Measurements from ENCODE around the gene SFXN2.
"Not testable (repeated sequence)": the region's sequence is repeated elsewhere in the genome, so short reads cannot be mapped to it uniquely, and the experiment has no call there.

Gene SFXN2

DNA sequence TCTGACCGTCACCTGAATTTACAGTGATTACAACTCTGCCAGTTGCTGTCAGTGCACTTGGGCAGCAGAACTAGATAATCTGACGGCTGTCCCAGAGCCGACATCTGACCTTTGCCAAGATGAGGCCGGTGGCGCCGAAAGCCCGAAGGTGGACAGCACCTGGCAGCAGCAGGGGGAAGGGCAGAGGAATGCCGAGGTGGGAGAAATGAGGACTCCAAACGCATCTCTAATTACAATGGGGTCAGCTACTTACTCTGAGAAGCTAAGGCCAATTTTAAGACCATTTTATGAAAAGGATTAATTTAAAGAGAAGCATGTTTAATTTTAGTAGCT, 36.4 kb upstream of the SFXN2 start:
- H3K4me3 ChIP-seq, result no peak overlapping the region
- H3K27ac ChIP-seq, result peak overlapping the region in 6 of 21 experiments; percentile 20 to 86 (median 66)

DNA sequence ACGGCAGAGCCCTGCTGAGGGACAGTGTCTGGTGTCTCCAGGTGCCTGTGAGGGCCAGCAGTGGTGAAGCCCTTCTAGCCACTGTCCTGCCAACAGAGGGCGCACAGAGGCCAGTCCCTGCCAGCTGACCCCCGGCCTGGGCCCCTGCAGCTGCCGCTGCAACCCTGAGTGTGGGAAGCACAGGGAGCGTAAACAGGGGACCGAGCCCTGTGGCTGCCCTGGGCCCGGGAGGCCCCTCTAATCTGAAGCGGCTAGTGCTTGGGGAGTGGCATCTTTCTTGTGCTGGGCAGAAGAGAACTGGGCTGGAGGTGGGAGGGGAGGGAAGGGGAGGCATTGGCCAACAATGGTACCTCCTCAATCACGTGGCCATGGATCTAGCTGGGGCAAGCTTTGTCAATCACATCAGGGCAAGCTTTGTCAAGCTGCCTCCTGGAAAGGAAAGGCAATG, 35.6 kb upstream of the SFXN2 start:
- peak overlapping the region in 5 of 21 experiments; percentile 6 to 24 (median 21) for H3K27ac ChIP-seq

DNA sequence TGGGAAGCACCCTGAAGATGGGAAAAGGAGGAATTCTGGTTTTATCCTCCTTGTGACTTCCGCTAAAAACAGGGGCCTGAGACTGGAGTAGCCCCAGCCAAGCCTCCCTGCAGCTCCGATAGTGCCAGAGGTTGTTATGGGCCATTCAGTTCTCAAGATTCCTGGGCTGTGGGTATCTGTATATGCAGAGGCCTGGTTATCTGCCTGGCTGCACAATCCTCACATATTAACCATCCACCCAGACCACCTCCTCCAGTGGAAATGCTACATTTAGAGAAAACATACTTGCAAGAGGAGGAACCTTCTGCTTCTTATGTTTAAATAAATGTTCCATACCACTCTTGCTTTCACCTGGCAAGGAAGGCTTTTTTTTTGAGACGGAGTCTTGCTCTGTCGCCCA, 34.8 kb upstream of the SFXN2 start:
- H3K27ac ChIP-seq, result peak overlapping the region in 1 of 21 experiments; percentile 24
- no peak overlapping the region for H3K4me3 ChIP-seq

More for the DNA sequence above, 35.6 kb upstream of the SFXN2 start:
- peak overlapping the region in 1 of 7 experiments; percentile 8 for H3K4me3 ChIP-seq

DNA sequence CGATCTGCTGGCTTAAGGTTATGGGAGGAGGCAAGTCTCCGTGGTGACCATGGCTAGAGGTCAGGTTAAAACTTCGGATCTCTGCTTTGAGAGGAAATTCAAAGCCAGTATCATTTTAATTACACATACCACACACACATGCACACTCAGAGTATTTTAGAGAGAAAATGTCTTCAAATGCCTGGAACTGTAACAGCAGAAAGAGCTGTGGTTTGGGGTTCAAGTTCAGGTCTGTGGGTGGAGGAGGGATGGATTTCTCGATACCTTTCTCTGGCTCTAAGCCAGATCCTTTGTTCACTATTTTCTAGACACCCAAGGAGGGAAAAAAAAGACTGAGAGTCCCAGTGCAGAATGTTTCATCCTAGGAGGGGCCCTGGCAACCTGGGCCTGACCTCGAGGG, 32.7 kb upstream of the SFXN2 start:
- Histone ChIP-seq H3K27ac (no peak overlapping the region), H3K4me3 (no peak overlapping the region)

DNA sequence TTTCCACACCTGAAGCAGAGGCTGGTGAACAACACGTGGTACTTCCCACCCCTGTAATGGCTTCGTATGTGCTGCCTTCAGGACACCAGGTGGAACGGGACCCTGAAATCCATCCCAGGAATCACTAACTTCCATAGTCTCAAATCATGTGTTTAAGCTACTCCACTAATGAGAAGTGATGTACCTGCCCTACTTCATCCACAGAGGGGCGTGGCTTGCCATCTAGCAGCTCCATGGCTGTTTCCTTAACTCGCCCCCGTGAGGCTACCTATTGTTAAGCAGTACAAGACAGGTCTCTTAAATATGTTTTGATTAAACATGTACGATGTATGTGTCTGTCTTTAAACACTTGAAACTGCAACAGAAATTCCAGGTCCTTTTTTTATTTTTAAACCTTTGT, 32.0 kb upstream of the SFXN2 start:
- Histone ChIP-seq H3K27ac (no peak overlapping the region), H3K4me3 (no peak overlapping the region)

DNA sequence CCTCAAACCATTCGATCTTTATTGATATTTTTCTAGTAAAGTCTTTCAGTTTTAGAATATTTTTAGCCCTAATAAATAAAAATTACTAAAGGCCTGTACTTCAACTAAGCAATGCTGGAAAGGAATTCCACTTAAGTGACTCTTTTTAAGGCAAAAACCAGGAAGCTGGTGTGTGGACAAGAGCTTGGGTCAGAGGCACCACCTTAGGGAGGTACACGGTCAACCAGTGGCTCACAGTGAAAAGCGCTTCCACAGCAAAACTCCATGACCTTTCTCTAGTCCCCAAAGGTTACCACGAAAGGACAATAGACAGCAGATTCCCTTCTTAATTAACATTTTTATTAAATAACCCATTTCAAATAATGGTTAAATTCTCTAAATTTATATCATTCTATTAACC, 31.5 kb upstream of the SFXN2 start:
- Histone ChIP-seq H3K4me3 (no peak overlapping the region), H3K27ac (no peak overlapping the region)

DNA sequence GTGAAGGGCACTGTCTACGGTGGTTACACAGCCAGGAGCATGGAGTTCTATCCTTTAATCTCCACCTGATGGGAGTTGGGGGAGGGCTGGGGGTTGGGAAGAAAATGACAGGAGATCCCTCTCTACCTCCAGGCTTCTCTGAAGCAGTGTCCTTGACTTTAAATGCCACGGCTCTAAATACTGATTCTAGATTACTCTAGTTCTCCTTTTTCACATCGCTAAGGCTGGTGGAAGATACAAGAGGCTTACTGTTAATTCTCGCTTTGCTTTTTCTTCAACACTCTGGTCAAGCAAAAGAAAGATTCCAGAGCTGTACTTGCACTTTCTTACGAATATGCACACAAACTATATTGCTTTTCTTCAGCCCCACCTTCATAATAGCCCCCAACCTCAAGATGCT, 30.7 kb upstream of the SFXN2 start:
- Histone ChIP-seq H3K4me3 (no peak overlapping the region), H3K27ac (no peak overlapping the region)

DNA sequence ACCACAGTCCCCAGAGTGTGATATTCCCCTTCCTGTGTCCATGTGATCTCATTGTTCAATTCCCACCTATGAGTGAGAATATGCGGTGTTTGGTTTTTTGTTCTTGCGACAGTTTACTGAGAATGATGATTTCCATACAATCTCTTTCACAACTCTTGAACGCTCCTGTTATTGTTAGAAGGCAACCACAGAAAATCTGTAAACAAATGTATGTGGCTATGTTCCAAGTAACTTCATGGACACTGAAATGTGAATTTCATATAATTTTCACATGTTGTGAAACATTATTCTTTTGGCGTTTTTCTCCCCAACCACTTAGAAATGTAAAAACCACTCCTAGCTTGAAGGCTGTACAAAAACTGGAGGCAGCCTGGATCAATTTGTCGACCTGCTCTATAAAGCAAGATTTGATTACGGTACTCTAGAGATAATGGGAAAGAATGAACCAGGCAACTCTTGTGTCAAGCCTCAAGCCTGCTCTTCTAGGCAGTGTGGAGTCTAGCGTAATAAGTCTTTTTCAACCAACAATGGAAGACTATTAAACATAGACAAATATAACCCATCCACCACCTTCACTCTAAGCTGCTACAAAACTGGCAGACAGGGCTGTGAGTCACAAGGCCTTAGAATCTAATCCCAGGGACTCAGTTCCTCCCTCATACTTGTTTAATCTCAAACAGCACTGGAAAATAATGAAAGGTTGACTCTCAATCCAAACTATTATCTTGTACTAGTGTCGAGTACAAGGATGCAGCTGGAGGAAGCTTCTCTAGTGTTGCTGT, 23.0 kb upstream of the SFXN2 start:
- H3K4me3 ChIP-seq, result no peak overlapping the region
- peak overlapping the region in 3 of 21 experiments; percentile 20 to 60 (median 42) for H3K27ac ChIP-seq

DNA sequence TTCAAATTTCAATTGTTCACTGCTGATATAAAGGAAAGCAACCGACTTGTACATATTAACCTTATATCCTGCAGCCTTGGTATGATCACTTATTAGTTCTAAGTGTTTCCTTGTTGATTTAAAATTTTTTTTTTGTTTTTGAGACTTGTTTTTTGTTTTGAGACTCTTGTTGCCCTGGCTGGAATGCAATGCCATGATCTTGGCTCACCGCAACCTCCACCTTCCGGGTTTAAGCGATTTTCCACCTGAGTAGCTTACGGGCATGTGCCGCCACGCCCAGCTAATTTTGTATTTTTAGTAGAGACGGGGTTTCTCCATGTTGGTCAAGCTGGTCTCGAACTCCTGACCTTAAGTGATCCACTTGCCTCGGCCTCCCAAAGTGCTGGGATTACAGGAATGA, 19.0 kb upstream of the SFXN2 start:
- not testable (repeated sequence) for H3K4me3 ChIP-seq, H3K27ac ChIP-seq

DNA sequence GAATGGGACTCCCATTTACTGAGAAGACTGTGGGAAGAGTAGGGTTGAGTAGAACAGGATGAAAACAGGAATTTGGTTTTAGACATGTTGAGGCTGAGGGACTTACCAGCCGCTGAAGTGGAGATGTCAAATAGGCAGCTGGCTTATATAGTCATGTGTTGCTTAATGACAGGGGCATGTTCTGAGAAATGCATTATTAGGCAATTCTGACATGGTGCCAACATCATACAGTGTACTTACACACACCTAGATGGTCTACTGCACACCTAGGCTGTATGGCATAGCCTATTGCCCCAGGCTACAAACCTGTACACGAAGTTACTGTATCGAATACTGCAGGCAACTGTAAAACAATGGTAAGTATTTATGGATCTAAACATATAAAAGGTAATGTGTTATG, 17.7 kb upstream of the SFXN2 start:
- Histone ChIP-seq H3K4me3 (no peak overlapping the region), H3K27ac (no peak overlapping the region)

DNA sequence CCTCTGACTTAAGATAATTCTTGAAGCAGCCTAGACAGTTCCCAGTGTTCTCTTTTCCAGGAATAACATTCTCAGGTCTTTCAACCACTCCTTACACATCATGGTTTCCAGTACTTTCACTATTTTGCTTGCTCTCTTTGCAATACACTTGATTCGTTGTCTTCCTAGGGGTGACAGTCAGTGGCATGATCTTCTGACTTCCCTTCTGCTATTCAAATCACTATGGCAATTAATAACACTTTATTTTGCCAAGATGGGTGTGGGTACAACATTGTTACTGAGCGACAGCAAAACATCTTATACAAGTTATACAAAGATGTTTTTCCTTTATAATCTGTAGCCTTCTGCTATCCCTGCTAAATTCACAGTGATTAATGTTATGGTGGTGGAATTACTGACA, 15.5 kb upstream of the SFXN2 start:
- no peak overlapping the region for H3K4me3 ChIP-seq

DNA sequence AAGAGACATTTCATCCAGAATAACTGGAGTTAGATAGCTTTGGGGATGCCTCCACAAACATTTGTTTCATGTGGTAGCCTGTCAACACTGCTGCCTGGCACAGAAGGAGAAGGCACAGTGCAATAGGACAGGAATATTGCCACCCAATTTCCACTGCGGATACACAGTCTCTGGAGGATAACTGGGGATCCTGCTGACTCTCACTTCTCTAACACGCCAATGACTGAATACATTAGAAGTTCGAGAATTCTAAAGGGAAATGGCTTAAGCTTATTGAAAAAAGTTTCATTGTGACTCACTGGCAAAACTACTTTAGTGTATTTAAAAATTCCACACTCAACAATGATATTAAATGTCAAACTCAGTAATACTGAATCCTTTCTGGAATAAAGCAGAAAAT, 13.2 kb upstream of the SFXN2 start:
- Histone ChIP-seq H3K4me3 (no peak overlapping the region), H3K27ac (no peak overlapping the region)

More for the DNA sequence above, 15.5 kb upstream of the SFXN2 start:
- peak overlapping the region in 1 of 21 experiments; percentile 35 for H3K27ac ChIP-seq

DNA sequence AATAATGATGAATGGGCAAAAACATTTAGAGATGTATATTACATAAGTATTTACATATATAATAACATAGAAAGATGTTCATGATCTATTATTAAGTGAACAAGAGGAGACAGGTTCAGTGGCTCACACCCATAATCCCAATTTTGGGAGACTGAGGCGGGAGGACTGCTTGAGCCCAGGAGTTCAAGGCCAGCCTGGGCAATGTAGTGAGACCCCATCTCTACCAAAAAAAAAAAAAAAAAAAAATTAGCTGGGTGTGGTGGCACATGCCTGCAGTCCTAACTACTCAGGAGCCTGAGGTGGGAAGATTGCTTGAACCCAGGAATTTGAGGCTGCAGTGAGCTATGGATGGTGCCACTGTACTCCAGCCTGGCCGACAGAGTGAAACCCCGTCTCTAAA, 12.6 kb upstream of the SFXN2 start:
- no peak overlapping the region for H3K4me3 ChIP-seq

DNA sequence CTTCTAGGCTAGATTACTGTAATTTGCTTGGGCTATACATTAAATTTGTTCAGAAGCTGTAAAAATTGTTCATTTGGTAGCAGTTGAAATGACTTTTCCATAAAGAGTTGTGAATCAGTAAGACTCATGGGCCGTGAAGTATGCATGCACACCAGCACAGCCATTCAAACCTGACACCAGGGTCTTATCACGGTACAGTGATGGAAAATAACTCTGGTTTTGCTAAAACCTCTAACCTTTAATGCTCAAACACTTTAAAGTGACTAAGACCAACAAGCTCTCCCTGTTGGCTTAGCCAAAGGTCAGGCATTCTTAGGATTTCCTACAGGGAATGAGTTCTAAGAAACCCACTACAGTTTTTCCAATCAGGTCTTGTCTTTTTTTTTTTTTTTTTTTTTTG, 11.7 kb upstream of the SFXN2 start:
- no peak overlapping the region for H3K27ac ChIP-seq
- no peak overlapping the region for H3K4me3 ChIP-seq

More for the DNA sequence above, 12.6 kb upstream of the SFXN2 start:
- no peak overlapping the region for H3K27ac ChIP-seq

DNA sequence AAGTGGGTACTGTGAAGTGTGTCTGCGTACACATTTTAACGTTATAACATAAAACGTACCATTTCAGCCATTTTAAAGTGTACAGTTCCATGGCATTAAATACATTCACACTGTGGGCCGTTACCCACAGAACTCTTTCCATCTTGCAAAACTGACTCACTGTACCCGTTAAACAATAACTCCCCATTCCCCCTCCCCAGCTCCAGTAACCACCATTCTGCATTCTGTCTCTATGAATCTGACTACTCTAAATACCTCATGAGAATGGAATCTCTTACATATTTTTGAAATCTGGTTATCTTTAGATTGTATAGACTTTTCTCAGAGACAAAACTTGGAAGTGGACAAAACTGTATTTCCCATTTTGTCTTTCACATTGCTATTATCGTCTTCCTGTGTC, 9.5 kb upstream of the SFXN2 start:
- Histone ChIP-seq H3K27ac (peak overlapping the region in 1 of 21 experiments; percentile 14), H3K4me3 (no peak overlapping the region)

DNA sequence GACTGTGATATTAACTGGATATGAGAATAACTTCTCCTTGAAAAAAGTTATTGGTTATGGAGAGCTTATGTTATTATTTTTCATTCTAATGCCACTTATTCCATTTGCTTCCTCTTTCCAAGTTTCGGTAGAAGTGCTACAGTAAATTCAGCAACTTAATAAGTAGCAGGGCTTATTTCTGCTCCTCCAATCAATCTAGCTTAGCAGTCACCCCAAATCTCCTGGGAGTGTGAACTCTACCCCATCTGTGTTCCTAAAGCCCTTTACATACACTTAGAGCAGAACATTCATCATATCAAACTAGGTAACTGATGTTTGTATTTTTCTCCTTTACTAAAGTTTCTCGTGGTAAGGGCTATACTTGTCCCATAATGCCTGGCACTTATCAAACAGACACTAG, 8.9 kb upstream of the SFXN2 start:
- no peak overlapping the region for H3K4me3 ChIP-seq
- H3K27ac ChIP-seq, result peak overlapping the region in 2 of 21 experiments; percentile 5 to 14

DNA sequence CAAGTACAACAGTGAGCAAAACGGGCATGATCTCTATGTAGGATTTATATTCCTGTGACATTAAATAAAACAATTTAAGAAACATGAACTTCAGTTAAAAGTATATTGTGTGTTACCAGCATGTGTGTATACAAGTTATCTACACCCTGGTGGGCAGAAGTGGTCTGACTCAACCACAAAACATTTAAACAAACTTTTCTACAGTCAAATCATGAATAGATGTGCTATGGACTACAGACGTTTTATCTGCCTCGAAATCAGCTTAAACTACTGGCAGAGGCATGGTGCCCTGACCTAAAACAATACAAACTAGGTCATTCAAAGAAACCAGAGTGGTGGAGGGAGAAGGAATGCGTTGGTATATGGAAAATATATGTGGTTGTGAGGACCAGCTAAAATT, 3.8 kb upstream of the SFXN2 start:
- peak overlapping the region in 3 of 21 experiments; percentile 3 to 51 (median 27) for H3K27ac ChIP-seq
- no peak overlapping the region for H3K4me3 ChIP-seq

DNA sequence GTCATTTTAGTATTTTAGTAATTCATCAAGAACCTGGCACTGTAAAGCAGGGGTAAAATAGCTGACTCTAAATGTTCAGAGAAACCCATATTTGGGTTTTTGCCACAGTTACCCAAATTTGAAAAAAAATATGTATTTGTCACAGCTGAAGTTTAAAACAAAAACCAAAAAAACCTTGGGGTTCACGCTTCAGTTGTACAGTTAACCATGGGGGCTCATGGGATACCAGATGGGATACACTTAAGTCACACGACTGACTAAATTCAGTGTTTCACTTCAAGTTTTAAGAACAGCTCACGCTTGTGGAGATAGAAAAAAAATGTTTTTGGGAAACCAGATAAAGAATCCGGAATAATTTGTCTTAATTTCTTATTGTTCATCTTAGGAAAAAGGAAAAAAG, 2.3 kb upstream of the SFXN2 start:
- H3K27ac ChIP-seq, result peak overlapping the region in 4 of 21 experiments; percentile 1 to 20 (median 5)
- no peak overlapping the region for H3K4me3 ChIP-seq

DNA sequence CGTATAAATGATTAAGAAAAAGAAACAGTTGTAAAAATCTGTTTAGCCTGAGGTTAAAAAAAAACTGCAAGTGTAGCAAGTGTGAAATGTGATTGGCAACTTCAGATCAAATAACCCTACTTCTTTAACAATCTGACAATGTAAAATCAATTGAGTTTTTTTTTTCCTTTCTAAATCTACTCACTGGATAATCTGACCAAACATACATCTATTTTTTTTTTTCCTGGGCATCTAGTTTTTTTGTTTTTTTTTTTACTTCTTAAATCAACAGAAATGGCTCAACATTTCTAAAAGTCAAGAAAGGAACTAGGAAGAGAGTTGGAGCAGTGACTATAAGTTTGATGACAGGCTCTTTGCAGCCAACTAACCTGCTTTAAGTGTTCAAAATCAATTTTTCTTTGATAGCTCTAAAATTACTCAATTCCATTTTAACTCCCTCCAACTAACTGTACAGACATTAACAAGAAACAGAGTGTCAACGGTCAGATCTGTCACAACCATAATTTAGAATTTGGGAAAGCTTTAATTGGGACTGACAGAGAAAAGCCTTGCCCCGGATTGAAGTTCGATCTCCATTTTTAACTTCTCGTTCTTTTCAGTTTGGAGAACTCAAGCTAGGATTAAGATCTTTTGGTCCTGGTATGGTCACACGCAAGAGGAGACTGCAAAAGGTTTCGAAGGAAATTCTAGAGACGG, 1.4 kb upstream of the SFXN2 start:
- H3K4me3 ChIP-seq, result peak overlapping the region; percentile 84 to 97 (median 90)
- peak overlapping the region in 20 of 21 experiments; percentile 1 to 91 (median 82) for H3K27ac ChIP-seq

DNA sequence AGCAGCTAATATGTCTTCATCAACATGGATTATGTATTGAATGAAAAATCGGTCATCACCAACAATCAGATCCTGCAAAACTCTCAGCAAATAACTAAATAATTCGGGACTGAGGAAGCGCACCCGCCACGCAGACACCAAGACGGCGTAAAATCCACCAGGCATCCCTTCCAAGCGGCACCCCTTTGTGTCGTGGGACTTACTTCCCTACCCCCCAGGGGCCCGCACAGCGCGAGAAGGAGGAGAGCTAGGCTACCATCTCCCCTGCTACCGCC, 960 bp upstream of the SFXN2 start:
- Histone ChIP-seq H3K4me3 (peak overlapping the region; percentile 84 to 97 (median 90)), H3K27ac (peak overlapping the region; percentile 34 to 91 (median 81))
